Uterus (tissue), 4 donors: ENCODE data around the gene PARP14. TPM values are rescaled to one million over a fixed set of nuclear protein-coding genes. Genes with fewer than 3 reads are reported as not detected.
"Not testable (repeated sequence)": the region's sequence is repeated elsewhere in the genome, so short reads cannot be mapped to it uniquely, and the experiment has no call there.

Experiments used
- DNase-seq, 2 donors: peaks; one replicate each; pipeline ENCODE4 v3.0.0-alpha.2; 2019 to 2020
- H3K27ac ChIP-seq, 2 donors: fragments of 200-600 bp; sonication (generic); 1 replicate in 1 of 2; 2 replicates in 1 of 2; pipeline ENCODE4 v1.5.1; 2016 to 2018
- H3K27me3 ChIP-seq, 2 donors: fragments of 200-600 bp; sonication (generic); one replicate each; pipeline ENCODE4 v1.5.1; 2018 to 2019; ENCODE audit warnings: control low read depth in 1 of 2
- H3K36me3 ChIP-seq, 2 donors: fragments of 200-600 bp; sonication (generic); one replicate each; pipeline ENCODE4 v1.5.1; 2019; ENCODE audit warnings: control low read depth in 1 of 2
- H3K4me1 ChIP-seq, 2 donors: fragments of 200-600 bp; sonication (generic); one replicate each; pipeline ENCODE4 v1.5.1; 2018 to 2019; ENCODE audit warnings: control low read depth in 1 of 2
- H3K4me3 ChIP-seq, 2 donors: fragments of 200-600 bp; sonication (generic); 1 replicate in 1 of 2; 2 replicates in 1 of 2; pipeline ENCODE4 v1.5.1; 2018 to 2019; ENCODE audit warnings: mild to moderate bottlenecking in 1 of 2
- H3K9me3 ChIP-seq, 2 donors: fragments of 200-600 bp; sonication (generic); one replicate each; pipeline ENCODE4 v1.5.1; 2019; ENCODE audit warnings: control low read depth in 1 of 2
- POLR2A ChIP-seq, 2 donors: fragments of 450-650 bp; IDR thresholded peaks; one replicate each; pipeline ENCODE4 v1.6.1; 2016; ENCODE audit warnings: antibody characterized with exemption in 2 of 2, mild to moderate bottlenecking in 1 of 2, moderate library complexity in 1 of 2
- intact Hi-C: fragments of 100-400 bp; cut with DNase I; formaldehyde crosslinking; loops from one replicate; pipeline ENCODE4 v1.15.1; 2023; ENCODE audit warnings: low total_unique reads
- total RNA-seq, 4 donors: library from RNA; depleted of rRNA in 3 of 4; stranded (reverse); fragments of >200 nt in 3 of 4; gene quantifications; one replicate each; pipeline versions ENCODE4 v1.1.0 to v1.2.4, GENCODE V29; 2014 to 2023
- TF ChIP-seq, protein P1 (sequence below), 4 experiments: fragments of 200-600 bp in 2 of 4; fragments of 450-650 bp in 2 of 4; sonication (generic) in 2 of 4; IDR thresholded peaks; one replicate each; pipeline ENCODE4 v1.5.1; 2016 to 2019; ENCODE audit warnings: antibody characterized with exemption in 4 of 4, mild to moderate bottlenecking in 2 of 4, moderate library complexity in 1 of 4
- donor health status: DM: yes; HTN: yes; CAD: no.

PARP14 gene
- total RNA-seq, 4 donors from 2014 or later: 32.0 to 62.2 (median 50.2) TPM

DNA sequence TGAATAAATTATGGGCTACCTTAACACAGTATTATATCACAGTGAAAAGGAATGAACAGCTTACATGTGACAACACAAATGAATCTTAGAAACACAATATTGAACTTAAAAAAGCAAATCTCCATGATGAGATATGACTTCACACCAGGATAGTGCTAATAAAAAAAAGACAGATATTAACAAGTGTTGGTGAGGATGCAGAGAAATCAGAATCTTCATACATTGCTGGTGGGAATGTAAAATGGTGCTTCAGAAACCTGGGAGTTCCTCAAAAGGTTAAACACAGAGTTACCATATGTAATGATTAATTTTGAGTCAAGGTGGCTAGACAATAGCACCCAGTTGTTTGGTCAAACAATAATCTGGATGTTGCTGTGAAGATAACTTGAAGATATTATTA lies 61.6 kb downstream of the PARP14 start:
- intact Hi-C loops: no loop called here
- Histone ChIP-seq H3K36me3 (no peaks in the 10 kb centered on the region), H3K27me3 (no peaks in the 10 kb centered on the region), H3K27ac (no peak overlapping the region), H3K4me3 (no peak overlapping the region), H3K4me1 (no peaks in the 10 kb centered on the region), H3K9me3 (no peaks in the 10 kb centered on the region)
- no peak for DNase-seq
- TF ChIP-seq POLR2A (IDR thresholded peaks at IDR 0.05): no peak
- TF ChIP-seq, protein P1, sequence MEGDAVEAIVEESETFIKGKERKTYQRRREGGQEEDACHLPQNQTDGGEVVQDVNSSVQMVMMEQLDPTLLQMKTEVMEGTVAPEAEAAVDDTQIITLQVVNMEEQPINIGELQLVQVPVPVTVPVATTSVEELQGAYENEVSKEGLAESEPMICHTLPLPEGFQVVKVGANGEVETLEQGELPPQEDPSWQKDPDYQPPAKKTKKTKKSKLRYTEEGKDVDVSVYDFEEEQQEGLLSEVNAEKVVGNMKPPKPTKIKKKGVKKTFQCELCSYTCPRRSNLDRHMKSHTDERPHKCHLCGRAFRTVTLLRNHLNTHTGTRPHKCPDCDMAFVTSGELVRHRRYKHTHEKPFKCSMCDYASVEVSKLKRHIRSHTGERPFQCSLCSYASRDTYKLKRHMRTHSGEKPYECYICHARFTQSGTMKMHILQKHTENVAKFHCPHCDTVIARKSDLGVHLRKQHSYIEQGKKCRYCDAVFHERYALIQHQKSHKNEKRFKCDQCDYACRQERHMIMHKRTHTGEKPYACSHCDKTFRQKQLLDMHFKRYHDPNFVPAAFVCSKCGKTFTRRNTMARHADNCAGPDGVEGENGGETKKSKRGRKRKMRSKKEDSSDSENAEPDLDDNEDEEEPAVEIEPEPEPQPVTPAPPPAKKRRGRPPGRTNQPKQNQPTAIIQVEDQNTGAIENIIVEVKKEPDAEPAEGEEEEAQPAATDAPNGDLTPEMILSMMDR (IDR thresholded peaks at IDR 0.05): no peak

DNA sequence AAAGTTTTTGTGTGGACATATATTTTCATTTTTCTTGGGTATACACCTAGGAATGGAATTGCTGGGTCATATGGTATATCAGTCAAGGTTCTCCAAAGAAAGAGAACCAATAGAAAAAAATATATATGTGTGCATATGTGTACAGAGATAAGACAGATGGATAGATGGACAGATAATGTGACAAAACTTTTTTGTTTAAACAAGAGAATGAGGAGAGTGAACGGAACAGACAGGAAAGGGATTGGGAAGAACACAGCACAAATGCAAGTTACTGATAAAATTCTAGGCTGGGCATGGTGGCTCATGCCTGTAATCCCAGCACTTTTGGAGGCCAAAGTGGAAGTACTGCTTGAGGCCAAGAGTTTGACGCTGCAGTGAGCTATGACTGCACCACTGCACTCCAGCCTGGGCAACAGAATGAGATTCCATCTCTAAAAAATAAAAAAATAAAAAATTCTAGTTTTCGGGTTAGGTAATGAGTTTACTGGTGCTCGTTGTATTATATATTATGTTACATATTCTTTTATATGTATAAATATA lies 63.0 kb downstream of the PARP14 start:
- intact Hi-C loops: no loop called here
- TF ChIP-seq, protein P1 (IDR thresholded peaks at IDR 0.05): no peak
- TF ChIP-seq POLR2A (IDR thresholded peaks at IDR 0.05): no peak
- H3K27me3 ChIP-seq: no peaks in the 10 kb centered on the region
- H3K36me3 ChIP-seq: no peaks in the 10 kb centered on the region
- no peak for DNase-seq
- no peak overlapping the region for H3K27ac ChIP-seq
- no peaks in the 10 kb centered on the region for H3K4me1 ChIP-seq
- H3K4me3 ChIP-seq: no peak overlapping the region
- no peaks in the 10 kb centered on the region for H3K9me3 ChIP-seq

DNA sequence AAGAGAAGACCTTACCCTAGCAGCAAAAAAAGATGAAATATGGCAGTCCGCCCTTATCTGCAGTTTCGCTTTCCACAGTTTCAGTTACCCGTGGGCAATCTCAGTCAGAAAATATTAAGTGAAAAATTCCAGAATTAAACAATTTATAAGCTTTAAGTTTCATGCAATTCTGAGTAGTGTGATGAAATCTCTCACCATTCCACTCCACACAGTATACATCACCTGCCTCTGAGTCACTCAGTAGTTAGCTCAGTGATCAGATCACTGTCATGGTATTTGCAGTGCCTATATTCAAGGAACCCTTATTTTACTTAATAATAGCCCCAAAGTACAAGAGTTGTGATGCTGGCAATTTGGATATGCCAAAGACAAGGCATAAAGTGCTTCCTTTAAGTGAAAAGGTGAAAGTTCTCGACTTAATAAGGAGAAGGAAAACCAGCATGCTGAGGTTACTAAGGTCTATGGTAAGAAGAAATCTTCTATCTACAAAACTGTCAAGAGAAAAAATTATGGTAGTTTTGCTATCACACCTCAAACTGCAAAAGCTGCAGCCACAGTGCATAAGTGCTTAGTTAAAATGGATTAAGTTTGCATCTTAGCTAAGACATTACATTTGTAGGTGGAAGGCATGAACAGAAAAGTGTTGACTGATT lies 64.9 kb downstream of the PARP14 start:
- no peak overlapping the region for H3K27ac ChIP-seq
- H3K36me3 ChIP-seq: no peaks in the 10 kb centered on the region
- no peak for TF ChIP-seq POLR2A (IDR thresholded peaks at IDR 0.05)
- TF ChIP-seq, protein P1 (IDR thresholded peaks at IDR 0.05): no peak
- H3K4me3 ChIP-seq: no peak overlapping the region
- no peaks in the 10 kb centered on the region for H3K9me3 ChIP-seq
- intact Hi-C loops: no loop called here
- H3K27me3 ChIP-seq: no peaks in the 10 kb centered on the region
- DNase-seq: no peak
- H3K4me1 ChIP-seq: no peaks in the 10 kb centered on the region

DNA sequence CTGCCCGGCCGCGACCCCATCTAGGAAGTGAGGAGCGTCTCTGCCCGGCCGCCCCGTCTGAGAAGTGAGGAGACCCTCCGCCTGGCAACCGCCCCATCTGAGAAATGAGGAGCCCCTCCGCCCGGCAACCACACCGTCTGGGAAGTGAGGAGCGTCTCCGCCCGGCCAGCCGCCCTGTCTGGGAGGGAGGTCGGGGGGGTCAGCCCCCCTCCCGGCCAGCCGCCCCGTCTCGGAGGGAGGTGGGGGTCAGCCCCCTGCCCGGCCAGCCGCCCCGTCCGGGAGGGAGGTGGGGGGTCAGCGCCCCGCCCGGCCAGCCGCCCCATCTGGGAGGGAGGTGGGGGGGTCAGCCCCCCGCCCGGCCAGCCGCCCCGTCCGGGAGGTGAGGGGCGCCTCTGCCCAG lies 66.7 kb downstream of the PARP14 start:
- H3K27me3 ChIP-seq, intact Hi-C loops, H3K4me3 ChIP-seq, H3K9me3 ChIP-seq, H3K27ac ChIP-seq, H3K4me1 ChIP-seq, DNase-seq, H3K36me3 ChIP-seq: not testable (repeated sequence)

DNA sequence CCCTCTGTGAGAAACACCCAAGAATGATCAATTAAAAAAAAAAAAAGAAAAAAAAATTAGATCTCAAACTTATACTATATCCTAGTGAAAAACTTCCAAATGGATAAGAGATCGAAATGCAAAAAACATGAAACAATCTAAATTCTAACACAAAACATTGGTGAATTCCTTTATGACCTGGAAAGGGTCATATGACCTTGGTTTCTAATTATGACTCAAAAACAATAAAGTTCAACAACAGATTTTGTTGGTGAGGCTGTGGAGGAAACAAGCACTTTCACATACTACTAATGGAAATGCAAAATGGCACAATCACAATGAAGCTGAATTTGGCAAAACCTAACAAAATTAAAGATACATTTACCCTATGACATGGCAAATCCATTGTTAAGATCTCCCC lies 67.7 kb downstream of the PARP14 start:
- Histone ChIP-seq H3K27ac (no peak overlapping the region), H3K36me3 (no peaks in the 10 kb centered on the region), H3K4me1 (no peaks in the 10 kb centered on the region), H3K4me3 (no peak overlapping the region), H3K9me3 (no peaks in the 10 kb centered on the region), H3K27me3 (no peaks in the 10 kb centered on the region)
- TF ChIP-seq, protein P1 (IDR thresholded peaks at IDR 0.05): no peak
- TF ChIP-seq POLR2A (IDR thresholded peaks at IDR 0.05): no peak
- no peak for DNase-seq
- intact Hi-C loops: no loop called here
